RWPE2 (cell line): ENCODE results near the gene LIMS3.
"Not testable (repeated sequence)": the region's sequence is repeated elsewhere in the genome, so short reads cannot be mapped to it uniquely, and the experiment has no call there.

Experiments
- ATAC-seq: fragments of 200-7000 bp; cut with Tn5 transposase; 3 replicates; pipeline ENCODE4 v1.9.1; 2021; ENCODE audit warnings: low read depth
- DNase-seq: peaks from one replicate; pipeline ENCODE4 v3.0.0-alpha.2; 2020; ENCODE audit warnings: low spot score
- H3K27ac ChIP-seq: fragments of 450-650 bp; 2 replicates; pipeline ENCODE4 v1.5.1; 2017; ENCODE audit warnings: mild to moderate bottlenecking; ENCODE audit not compliant: poor library complexity, severe bottlenecking
- H3K27me3 ChIP-seq: fragments of 250-450 bp; sonication (Bioruptor Pico); 2 replicates; pipeline ENCODE4 v1.5.1; 2021; ENCODE audit warnings: mild to moderate bottlenecking, moderate library complexity; ENCODE audit not compliant: insufficient read depth, poor library complexity, severe bottlenecking
- H3K36me3 ChIP-seq: fragments of 250-450 bp; sonication (Bioruptor Pico); 2 replicates; pipeline ENCODE4 v1.5.1; 2020; ENCODE audit warnings: low read depth, mild to moderate bottlenecking, moderate library complexity
- H3K4me1 ChIP-seq: fragments of 250-450 bp; sonication (Bioruptor Pico); 2 replicates; pipeline ENCODE4 v1.5.1; 2021; ENCODE audit warnings: mild to moderate bottlenecking, moderate library complexity; ENCODE audit not compliant: insufficient read depth, poor library complexity, severe bottlenecking
- H3K4me3 ChIP-seq: fragments of 250-450 bp; sonication (Bioruptor Pico); 2 replicates; pipeline ENCODE4 v1.5.1; 2021; ENCODE audit warnings: mild to moderate bottlenecking, moderate library complexity; ENCODE audit not compliant: severe bottlenecking
- H3K9me3 ChIP-seq: fragments of 250-450 bp; sonication (Bioruptor Pico); 2 replicates; pipeline ENCODE4 v1.5.1; 2021; ENCODE audit warnings: mild to moderate bottlenecking, moderate library complexity; ENCODE audit not compliant: severe bottlenecking

Gene LIMS3

DNA sequence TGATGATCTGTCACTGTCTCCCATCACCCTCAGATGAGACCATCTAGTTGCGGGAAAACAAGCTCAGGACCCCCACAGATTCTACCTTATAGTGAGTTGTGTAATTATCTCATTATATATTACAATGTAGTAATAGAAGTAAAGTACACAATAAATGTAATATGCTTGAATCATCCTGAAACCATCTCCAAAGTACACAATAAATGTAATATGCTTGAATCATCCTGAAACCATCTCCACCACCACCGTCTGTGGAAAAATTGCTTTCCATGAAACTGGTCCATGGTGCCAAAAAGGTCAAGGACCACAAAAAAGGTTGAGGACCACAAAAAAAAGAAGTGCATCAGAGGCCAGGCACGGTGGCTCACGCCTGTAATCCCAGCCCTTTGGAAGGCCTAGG is 29.3 kb downstream of the LIMS3 start:
- H3K4me3 ChIP-seq, H3K27ac ChIP-seq, H3K36me3 ChIP-seq, H3K9me3 ChIP-seq, H3K4me1 ChIP-seq, H3K27me3 ChIP-seq, DNase-seq: not testable (repeated sequence)
- ATAC-seq, result peak; percentile 89

DNA sequence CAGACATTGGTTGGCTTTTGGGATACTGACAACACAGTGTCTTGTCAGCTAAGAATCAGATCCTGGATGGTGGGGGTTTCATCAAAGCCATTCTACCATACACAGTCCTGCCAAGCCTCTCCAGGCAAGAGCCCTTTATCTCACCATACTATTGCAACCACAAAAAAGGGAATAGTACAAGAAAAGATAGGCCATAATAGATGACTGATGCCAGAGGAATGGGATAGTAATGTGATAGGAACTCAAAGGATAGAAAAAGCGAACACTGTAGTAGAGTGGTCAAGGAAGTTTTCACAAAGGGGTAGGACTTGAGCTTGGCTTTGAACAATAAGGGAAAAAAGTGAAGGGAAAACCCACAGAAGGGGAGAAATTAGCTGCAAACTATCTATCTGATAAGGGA is 30.7 kb downstream of the LIMS3 start:
- ATAC-seq, result peak; percentile 40
- H3K4me3 ChIP-seq, H3K9me3 ChIP-seq, DNase-seq, H3K27me3 ChIP-seq, H3K4me1 ChIP-seq, H3K27ac ChIP-seq, H3K36me3 ChIP-seq: not testable (repeated sequence)

DNA sequence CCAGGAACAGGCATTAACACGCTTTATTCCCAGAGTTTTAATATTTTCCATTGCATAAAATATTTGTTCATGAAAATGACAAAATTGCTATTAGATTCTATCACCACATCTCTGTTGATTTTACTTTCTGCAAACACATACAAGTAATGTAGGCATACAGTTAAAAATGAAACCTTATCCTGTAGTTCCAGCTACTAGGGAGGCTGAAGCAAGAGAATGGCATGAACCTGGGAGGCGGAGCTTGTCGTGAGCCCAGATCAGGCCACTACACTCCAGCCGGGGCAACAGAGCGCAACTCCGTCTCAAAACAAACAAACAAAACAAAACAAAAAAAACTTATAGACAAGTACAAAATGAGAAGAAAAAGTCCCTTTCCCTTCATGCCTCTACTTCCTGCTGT is 38.0 kb downstream of the LIMS3 start:
- not testable (repeated sequence) for DNase-seq, H3K4me3 ChIP-seq, H3K36me3 ChIP-seq, H3K27me3 ChIP-seq, H3K27ac ChIP-seq, H3K9me3 ChIP-seq, H3K4me1 ChIP-seq
- peak; percentile 38; the same call in 1 of the 3 replicates for ATAC-seq

DNA sequence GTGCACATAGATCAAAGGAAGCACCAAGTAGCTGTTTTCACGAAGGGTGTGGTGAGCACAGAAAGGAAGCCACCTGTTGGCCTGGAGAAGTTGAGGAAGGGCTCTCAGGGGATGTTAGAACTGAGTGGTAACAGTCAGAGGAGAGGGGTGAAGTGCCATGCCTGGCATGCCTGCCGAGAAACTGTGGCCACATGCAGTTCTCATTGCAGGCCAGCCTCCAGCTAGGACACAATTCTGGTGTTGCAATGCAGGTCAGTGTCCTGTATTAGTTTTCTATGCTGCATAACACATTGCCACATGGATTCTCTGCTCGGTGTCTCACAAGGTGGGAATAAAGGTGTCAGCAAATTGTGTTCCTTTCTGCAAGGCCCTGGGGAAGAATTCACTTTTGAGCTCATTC is 46.9 kb downstream of the LIMS3 start:
- H3K27me3 ChIP-seq, H3K4me3 ChIP-seq, DNase-seq, H3K36me3 ChIP-seq, H3K9me3 ChIP-seq, H3K27ac ChIP-seq, ATAC-seq, H3K4me1 ChIP-seq: not testable (repeated sequence)

DNA sequence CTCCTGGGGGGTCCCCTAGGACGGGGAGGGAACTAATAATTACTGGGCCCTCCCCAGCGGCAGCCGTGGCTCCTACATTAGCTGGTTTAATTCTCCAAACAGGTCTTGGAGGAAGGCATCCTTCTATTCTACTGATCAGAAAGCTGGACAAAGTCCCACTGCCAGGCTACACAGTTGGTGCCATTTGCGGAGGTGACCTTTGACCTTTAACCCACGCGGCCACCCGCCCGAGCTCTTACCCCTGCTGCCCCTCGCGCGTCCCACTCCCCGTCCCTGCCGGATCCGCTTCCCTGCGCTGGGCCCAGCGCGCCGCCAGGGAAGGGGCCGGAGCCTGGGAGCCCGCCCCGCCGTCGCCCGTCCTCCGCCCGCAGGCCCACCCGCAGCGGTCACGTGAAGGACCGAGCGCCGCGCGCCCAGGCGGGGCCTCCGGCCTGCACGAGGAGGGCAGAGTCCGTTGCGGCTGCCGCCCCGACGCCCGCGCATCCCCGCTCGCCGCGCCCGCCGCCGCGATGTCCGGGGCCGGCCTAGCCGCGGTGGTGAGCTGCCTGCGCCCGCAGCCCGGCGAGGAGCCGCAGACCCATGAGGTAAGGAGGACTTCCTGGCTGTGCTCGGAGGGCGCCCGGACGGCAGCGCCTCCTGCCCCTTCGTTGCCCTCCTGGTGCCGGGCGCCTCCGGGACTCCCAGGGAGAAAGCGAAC is 48.9 kb downstream of the LIMS3 start:
- not testable (repeated sequence) for ATAC-seq, H3K4me3 ChIP-seq, H3K9me3 ChIP-seq, H3K27me3 ChIP-seq, DNase-seq, H3K4me1 ChIP-seq, H3K36me3 ChIP-seq, H3K27ac ChIP-seq

DNA sequence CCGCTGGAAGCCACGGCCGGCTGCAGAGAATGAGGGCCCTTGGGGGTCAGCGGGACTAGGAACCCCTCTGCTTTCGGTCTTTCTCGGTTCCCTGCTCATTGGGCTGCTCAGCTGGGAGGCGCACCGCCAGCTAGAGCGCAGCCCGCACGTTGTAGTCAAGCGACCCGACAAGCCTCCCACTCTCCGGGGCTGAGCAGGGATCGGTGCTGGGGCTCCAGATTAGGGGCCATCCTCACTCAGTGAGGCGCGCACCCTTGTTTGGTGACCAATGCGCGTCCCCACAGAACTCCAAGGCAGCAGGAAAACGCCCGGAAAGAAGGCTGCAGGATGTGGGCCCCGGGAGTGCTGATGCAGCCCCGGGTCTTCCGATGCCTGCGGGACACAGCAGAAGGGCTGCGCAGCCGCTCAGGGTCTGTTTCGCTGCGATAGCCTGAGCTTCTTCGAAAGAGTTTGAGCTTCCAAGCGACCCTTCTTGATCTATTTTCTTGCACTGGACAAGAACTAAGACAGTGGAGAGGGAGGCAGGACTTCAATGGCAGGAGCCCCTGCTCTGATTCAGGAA is 49.6 kb downstream of the LIMS3 start:
- not testable (repeated sequence) for H3K4me3 ChIP-seq, H3K27me3 ChIP-seq, H3K9me3 ChIP-seq, H3K36me3 ChIP-seq, H3K4me1 ChIP-seq, H3K27ac ChIP-seq, ATAC-seq, DNase-seq

DNA sequence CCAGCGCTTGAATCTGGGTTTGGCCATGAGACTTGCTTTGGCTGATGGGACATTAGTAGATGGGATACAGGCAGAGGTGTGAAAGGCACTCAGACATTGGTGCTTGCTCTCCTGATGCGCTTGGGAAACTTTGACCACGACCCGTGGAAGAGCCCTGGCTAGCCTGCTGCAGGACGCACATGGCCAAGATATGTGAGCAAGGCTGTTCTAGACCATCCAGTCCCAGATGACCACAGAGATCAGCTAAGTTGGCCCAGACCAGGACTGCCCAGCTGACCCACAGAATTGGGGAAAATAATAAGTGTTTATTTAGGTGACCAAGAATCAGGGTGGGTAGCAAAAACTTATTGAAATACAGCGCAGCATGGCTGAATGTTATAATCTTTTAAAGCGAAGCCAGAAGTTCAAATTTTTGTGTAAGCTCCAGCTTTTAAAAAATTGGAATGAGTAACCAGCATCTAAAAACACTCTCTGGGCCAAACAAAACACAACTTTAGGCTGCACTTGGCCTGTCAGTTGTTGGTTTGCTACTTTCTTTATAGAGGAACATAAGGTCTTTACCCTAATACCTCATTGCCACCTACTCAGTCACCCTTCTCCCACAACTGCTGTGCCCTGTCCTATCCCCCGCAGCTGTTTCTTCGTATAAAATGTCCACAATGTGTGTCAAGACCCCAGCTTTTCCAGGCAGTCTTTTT is 51.8 kb downstream of the LIMS3 start:
- H3K9me3 ChIP-seq, DNase-seq, H3K27me3 ChIP-seq, H3K36me3 ChIP-seq, H3K4me3 ChIP-seq, H3K27ac ChIP-seq, H3K4me1 ChIP-seq, ATAC-seq: not testable (repeated sequence)

DNA sequence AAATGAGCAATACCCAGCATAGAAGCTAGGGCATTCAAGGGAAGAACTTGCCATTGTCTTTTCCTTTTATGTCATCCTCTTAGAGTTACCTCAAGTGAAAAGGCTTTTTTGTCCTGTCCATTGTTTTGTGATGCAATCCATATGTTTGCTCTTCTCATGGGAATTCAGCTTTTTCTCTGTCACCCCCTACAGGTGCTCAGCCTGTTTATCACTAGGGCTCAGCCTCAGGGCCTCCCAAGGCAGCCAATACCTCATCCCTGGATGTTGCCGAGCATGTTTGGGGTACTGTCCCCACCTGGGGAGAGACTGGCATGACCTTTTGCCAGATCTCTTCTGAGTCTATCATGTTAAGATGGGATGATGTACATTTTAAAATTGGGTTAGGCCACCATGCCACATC is 65.5 kb downstream of the LIMS3 start:
- H3K36me3 ChIP-seq, H3K9me3 ChIP-seq, H3K27me3 ChIP-seq, H3K4me1 ChIP-seq, ATAC-seq, H3K4me3 ChIP-seq, H3K27ac ChIP-seq, DNase-seq: not testable (repeated sequence)

DNA sequence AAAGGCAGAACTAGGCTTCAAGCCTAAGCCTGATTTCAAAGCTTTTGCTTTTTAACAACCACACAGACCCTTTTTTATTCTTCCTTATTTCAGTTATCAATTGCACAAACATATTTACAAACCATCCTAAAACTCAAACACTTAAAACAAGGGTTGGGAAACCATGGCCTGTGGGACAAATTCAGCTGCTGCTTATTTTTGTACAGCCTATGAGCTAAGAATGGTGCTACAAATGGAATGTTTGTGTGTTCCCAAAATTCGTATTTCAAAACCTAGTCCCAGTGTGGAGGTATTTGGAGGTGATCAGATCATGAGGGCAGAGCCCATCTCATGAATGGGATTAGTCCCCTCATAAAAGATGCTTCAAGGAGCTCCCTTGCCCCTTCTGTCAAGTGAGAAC is 67.0 kb downstream of the LIMS3 start:
- ATAC-seq, H3K27me3 ChIP-seq, H3K4me3 ChIP-seq, H3K27ac ChIP-seq, DNase-seq, H3K36me3 ChIP-seq, H3K9me3 ChIP-seq, H3K4me1 ChIP-seq: not testable (repeated sequence)

DNA sequence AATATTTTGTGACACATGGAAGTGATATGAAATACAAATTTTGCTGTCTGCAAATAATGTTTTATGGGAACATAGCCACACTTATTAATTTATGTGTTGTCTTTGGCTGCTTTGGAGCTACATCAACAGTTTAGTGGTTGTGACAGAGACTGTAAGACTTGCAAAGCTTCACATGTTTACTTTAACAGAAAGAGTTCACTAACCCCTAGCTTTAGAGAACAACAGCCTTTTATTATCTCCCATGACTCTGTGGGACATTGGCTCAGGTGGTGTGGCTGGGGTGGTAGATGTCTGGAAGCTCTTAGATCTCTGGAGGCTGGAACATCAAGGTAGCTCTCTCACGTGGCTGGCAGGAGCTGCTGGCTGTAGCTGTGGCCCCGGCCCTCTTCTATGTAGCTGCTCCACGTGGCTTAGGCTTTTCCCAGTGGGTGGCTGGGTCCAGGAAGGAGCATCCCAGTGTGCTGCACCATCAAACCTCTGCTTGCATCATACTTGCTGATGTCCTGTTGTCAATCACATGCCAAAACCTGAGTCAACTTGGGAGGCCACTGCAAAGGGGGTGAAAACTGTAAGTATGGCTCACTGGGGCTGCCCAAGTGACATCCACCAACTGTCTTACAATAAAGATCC is 67.7 kb downstream of the LIMS3 start:
- not testable (repeated sequence) for H3K4me3 ChIP-seq, H3K27ac ChIP-seq, H3K27me3 ChIP-seq, ATAC-seq, H3K4me1 ChIP-seq, H3K36me3 ChIP-seq, DNase-seq, H3K9me3 ChIP-seq

DNA sequence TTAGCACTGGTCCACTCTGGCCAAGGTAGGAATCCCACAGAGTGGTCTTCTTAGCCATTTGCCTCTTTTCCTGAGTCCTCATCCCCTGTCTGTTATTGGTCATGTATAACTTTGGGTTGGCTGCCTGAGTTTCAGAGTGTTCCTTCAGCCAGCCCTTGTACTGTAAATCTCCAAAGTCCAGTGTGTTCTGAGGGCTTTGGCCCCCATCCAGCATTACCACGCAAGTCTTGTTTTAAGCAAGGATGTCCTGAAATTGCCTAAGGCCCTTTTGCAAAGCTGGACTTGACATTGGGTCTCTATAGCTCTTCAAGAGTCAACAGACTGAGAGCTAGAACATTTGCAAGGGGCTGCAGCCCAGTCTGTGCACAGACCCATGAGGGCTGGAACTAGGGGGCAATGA is 68.4 kb downstream of the LIMS3 start:
- H3K4me3 ChIP-seq, H3K27ac ChIP-seq, H3K36me3 ChIP-seq, DNase-seq, H3K27me3 ChIP-seq, H3K4me1 ChIP-seq, H3K9me3 ChIP-seq, ATAC-seq: not testable (repeated sequence)
